Epithelial cell of prostate (primary cell): Measurements from ENCODE around the gene TLR4.

Experiments used
- DNase-seq: peaks from one replicate; pipeline ENCODE4 v3.0.0-alpha.2; 2011; ENCODE audit warnings: low read depth, low spot score
- H3K27ac ChIP-seq: fragments of 450-650 bp; 2 replicates; pipeline ENCODE4 v1.5.1; 2017; ENCODE audit warnings: mild to moderate bottlenecking

Gene TLR4

DNA sequence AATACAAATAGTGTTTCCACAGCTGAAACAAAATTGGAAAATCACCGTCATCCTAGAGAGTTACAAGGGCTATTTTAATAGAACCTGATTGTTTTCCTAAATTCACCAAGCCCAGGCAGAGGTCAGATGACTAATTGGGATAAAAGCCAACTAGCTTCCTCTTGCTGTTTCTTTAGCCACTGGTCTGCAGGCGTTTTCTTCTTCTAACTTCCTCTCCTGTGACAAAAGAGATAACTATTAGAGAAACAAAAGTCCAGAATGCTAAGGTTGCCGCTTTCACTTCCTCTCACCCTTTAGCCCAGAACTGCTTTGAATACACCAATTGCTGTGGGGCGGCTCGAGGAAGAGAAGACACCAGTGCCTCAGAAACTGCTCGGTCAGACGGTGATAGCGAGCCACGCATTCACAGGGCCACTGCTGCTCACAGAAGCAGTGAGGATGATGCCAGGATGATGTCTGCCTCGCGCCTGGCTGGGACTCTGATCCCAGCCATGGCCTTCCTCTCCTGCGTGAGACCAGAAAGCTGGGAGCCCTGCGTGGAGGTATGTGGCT lies at the start of gene TLR4:
Gene TLR4, plus strand, starts transcription at position 380 of the 552 bp plus-strand sequence. Its CDS starts 70 bp downstream, at position 450.
- no peak for DNase-seq
- H3K27ac ChIP-seq: peak within 1 kb of the TSS; percentile 56

- no peak for DNase-seq
- no peak overlapping the region for H3K27ac ChIP-seq
Measured at GRCh38 chr9:117656002-117656401, 48.2 kb upstream of the TLR4 start.

GRCh38 chr9:117662651-117663050 lies 41.6 kb upstream of the TLR4 start:
- no peak overlapping the region for H3K27ac ChIP-seq
- DNase-seq: no peak

- DNase-seq: no peak
- H3K27ac ChIP-seq: no peak overlapping the region
Measured at GRCh38 chr9:117664419-117664818, 39.8 kb upstream of the TLR4 start.

- DNase-seq: no peak
- no peak overlapping the region for H3K27ac ChIP-seq
Measured at GRCh38 chr9:117665601-117666385, 38.4 kb upstream of the TLR4 start.

DNA sequence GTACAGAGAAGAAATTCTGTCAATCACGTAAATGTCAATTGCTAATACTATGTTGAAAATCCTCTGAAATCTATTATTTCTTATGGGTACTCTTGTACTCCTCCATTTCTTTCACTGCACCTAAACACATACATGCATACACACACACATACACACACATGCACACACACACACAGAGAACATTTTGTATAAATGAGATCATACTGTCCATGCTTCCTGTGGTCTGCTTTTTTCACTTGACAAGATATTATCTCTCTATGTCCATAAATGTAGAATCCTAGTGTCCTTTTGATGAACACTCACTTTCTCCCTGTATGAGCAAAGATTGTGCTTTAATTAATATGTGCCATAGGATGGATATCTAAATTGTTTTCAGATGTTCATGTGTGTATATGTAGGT lies 32.7 kb upstream of the TLR4 start:
- DNase-seq: no peak
- peak overlapping the region; percentile 47 for H3K27ac ChIP-seq

- peak; percentile 49 for DNase-seq
Measured at GRCh38 chr9:117672369-117672768, 31.8 kb upstream of the TLR4 start.

GRCh38 chr9:117677572-117677971 lies 26.6 kb upstream of the TLR4 start:
- no peak overlapping the region for H3K27ac ChIP-seq
- no peak for DNase-seq

More at GRCh38 chr9:117672369-117672768, 31.8 kb upstream of the TLR4 start:
- peak overlapping the region; percentile 47 for H3K27ac ChIP-seq

DNA sequence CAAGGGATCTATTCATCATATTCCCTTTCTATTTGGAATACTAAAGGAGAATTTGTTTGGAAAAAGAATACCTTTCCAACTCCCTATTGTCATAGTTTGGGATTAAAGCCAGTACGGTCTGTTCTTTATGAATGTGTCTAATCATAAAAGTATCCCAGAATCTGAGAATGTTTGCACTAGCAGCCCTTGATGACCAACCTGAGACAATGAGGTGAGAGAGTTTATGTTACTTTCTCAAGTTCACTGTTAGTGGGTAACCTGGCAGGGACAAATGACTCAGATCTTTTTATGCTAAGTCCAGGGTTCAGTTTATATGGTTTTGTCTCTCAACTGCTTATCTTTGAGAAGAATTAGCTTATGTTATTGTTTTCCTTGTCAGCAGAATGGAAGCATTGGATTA lies 25.3 kb upstream of the TLR4 start:
- no peak overlapping the region for H3K27ac ChIP-seq
- DNase-seq: no peak

DNA sequence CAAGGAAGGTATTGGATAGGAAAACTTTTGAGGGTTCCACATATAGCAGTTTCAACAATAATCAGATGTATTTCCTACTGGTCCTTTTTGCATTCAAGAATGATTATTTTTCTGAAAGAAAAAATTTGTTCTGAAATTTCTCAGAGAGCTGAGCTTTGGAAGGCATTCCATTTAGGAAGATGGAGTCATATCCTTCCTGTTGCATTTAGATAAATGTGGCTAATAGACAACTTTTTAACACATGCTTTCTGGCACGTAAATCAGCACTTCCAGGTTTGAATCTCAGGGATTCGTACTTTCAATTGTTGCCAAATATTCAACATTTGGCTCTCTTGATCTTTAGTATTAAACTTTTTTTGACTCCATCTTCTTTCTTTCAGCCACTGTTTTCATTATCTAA lies 24.8 kb upstream of the TLR4 start:
- no peak overlapping the region for H3K27ac ChIP-seq
- DNase-seq: no peak

GRCh38 chr9:117681888-117682287 lies 22.3 kb upstream of the TLR4 start:
- DNase-seq: no peak
- H3K27ac ChIP-seq: no peak overlapping the region

DNA sequence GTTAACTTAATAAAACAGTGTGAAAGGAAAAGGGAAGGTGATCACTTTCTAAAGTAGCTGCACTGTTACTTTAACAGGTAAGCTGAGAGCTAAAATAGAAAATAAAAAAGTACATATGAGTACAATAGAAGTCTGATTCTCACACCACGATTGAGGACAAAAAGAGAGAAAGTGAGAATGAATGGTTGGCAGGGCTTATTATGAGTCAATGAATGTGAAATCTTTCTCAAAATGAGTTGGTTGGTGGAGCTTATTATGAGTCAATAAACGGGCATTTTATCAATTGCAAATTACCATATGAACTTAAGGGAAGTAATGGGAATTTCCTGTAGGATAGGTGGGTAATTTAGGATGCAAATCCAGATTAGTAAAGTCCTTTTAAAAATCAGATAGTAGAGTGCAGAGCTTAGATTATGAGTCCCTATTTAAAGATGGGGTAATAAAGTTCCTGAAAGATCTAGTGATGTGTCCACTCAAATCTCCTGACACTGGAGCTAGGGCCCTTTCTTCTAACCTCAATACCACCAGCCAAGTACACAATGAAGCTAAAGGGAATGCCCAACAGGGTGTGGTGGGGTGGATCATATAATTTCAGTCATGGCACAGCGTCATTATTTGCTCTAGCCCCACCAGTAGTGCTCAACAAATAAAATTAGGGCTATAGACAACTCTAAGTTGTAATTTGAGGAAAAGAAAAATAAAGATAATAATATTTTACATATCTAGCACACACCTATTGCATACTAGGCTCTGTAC lies 21.1 kb upstream of the TLR4 start:
- DNase-seq: no peak
- no peak overlapping the region for H3K27ac ChIP-seq

DNA sequence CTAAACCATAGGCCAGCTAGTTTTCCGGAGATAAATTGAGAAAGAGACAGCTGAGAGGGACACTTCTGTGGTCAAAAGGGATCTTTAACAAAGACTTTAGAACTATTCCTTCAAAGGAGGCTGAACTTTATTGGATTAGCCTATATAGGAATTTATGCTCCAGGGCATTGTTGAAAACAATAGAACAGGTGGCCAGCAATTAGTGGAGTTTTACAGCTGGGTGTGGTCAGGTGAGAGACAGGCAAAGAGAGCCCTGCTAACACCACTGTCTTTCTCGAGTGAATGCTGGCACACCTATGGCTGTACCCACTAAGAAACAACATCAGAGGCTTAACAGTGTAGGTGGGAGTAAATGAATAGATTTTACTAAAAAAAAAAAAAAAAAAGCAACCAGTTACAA lies 16.7 kb upstream of the TLR4 start:
- no peak overlapping the region for H3K27ac ChIP-seq
- DNase-seq: no peak

- H3K27ac ChIP-seq: no peak overlapping the region
- DNase-seq: no peak
Measured at GRCh38 chr9:117691367-117691766, 12.8 kb upstream of the TLR4 start.

DNA sequence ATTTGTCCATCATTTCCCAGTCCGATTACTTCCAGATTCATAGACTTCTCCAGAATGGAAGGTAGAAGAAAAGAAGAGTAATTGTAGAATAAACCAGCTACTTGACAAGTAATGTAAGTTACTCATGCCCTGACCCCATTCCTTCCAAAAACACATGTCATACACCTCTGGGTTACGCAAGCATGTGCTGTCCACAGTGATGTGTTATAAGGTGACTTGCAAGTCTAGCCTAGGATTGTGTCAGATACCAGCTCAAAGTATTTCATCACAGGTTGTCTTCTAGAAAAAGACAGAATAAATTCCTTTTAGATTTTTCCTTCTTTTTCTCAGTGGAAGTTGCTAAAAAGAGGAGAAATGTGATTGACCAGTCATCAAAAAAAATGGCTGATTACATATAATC lies 8.0 kb upstream of the TLR4 start:
- DNase-seq: peak; percentile 58
- peak overlapping the region; percentile 5 for H3K27ac ChIP-seq

- no peak for DNase-seq
- no peak overlapping the region for H3K27ac ChIP-seq
Measured at GRCh38 chr9:117697046-117697445, 7.2 kb upstream of the TLR4 start.

- no peak for DNase-seq
- H3K27ac ChIP-seq: peak overlapping the region; percentile 56
Measured at GRCh38 chr9:117703537-117703936, 666 bp upstream of the TLR4 start.

GRCh38 chr9:117704597-117704996 lies 394 bp downstream of the TLR4 start:
- DNase-seq: no peak
- H3K27ac ChIP-seq: peak overlapping the region; percentile 56

GRCh38 chr9:117705386-117705785 lies 1.2 kb downstream of the TLR4 start:
- no peak for DNase-seq
- H3K27ac ChIP-seq: no peak overlapping the region

GRCh38 chr9:117706421-117707116 lies 2.4 kb downstream of the TLR4 start:
- no peak for DNase-seq
- H3K27ac ChIP-seq: no peak overlapping the region

- no peak overlapping the region for H3K27ac ChIP-seq
- no peak for DNase-seq
Measured at GRCh38 chr9:117707561-117707960, 3.4 kb downstream of the TLR4 start.
